NCI-H2227 (cell line): ENCODE data around the gene TRIM74.
"Not testable (repeated sequence)": the region's sequence is repeated elsewhere in the genome, so short reads cannot be mapped to it uniquely, and the experiment has no call there.

Experiments
- DNase-seq: peaks from one replicate; lab custom pipeline; 2025; ENCODE audit not compliant: unreplicated experiment; lab: John Stamatoyannopoulos, UW

TRIM74 gene

GRCh38 chr7:72968980-72969516 is at the start of gene TRIM74:
Gene TRIM74 (minus strand): TSS chr7:72969466. CDS start chr7:72966157, 3,309 bp downstream.
- DNase-seq, result not testable (repeated sequence)

- not testable (repeated sequence) for DNase-seq
Observed at GRCh38 chr7:73006491-73006890, 37.2 kb upstream of the TRIM74 start.

GRCh38 chr7:73005693-73006447 is 36.6 kb upstream of the TRIM74 start:
- DNase-seq, result not testable (repeated sequence)

- DNase-seq, result not testable (repeated sequence)
Observed at GRCh38 chr7:73005356-73005692, 36.1 kb upstream of the TRIM74 start.

- not testable (repeated sequence) for DNase-seq
Observed at GRCh38 chr7:72997887-72998468, 28.7 kb upstream of the TRIM74 start.

GRCh38 chr7:72997447-72997846 is 28.2 kb upstream of the TRIM74 start:
- not testable (repeated sequence) for DNase-seq

GRCh38 chr7:72995484-72995883 is 26.2 kb upstream of the TRIM74 start:
- not testable (repeated sequence) for DNase-seq

GRCh38 chr7:72990146-72990913 is 21.1 kb upstream of the TRIM74 start:
- DNase-seq, result not testable (repeated sequence)

GRCh38 chr7:72982084-72982483 is 12.8 kb upstream of the TRIM74 start:
- not testable (repeated sequence) for DNase-seq

GRCh38 chr7:72980382-72980781 is 11.1 kb upstream of the TRIM74 start:
- not testable (repeated sequence) for DNase-seq

GRCh38 chr7:72976434-72976833 is 7.2 kb upstream of the TRIM74 start:
- DNase-seq, result not testable (repeated sequence)

- not testable (repeated sequence) for DNase-seq
Observed at GRCh38 chr7:72975656-72976286, 6.5 kb upstream of the TRIM74 start.

- not testable (repeated sequence) for DNase-seq
Observed at GRCh38 chr7:72974781-72975180, 5.5 kb upstream of the TRIM74 start.

GRCh38 chr7:72971505-72971904 is 2.2 kb upstream of the TRIM74 start:
- DNase-seq, result not testable (repeated sequence)

GRCh38 chr7:72969688-72970087 is 422 bp upstream of the TRIM74 start:
- DNase-seq, result not testable (repeated sequence)

GRCh38 chr7:72966892-72967291 is 2.4 kb downstream of the TRIM74 start:
- DNase-seq, result not testable (repeated sequence)

- DNase-seq, result not testable (repeated sequence)
Observed at GRCh38 chr7:72965186-72965975, 3.9 kb downstream of the TRIM74 start.

GRCh38 chr7:72963056-72963455 is 6.2 kb downstream of the TRIM74 start:
- not testable (repeated sequence) for DNase-seq

- not testable (repeated sequence) for DNase-seq
Observed at GRCh38 chr7:72961346-72961650, 8.0 kb downstream of the TRIM74 start.

GRCh38 chr7:72960626-72961345 is 8.5 kb downstream of the TRIM74 start:
- DNase-seq, result not testable (repeated sequence)
